ENCODE measurements around the gene SCGB1D2.

The SCGB1D2 gene

DNA sequence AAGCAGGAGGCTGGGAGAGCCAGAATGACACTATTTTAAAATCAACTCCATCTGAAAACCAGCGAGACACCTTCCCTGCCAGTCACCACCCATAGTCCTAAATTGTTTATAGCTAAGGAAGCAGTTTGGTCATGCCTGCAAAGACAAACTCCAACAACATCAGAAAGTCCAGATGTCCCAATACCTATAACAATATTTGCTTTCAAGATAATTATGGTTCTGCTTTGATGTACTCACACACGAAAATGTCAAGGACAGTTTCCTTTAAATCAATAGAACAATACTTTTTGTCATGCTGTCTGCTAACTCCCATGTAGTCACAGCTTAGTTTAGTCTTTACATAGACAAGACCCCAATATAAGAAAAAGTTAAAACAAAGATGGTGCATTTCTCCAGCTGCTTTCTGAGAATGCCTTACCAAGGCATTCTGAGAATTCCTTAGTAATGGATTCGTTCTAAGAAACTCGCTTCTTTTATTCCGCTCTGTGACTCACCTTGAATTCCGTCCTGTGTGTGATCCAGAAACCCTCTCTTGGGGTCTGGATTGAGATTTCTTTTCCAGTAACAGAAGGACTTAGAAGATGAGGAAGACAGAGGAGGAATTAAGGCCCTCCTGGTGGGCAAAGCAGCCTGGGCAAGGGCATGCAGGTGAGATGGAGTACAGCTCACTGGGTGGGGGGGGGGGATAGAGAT, 18.4 kb downstream of the SCGB1D2 start:
- DNase-seq (ENCODE audit: low read depth) = no peak

DNA sequence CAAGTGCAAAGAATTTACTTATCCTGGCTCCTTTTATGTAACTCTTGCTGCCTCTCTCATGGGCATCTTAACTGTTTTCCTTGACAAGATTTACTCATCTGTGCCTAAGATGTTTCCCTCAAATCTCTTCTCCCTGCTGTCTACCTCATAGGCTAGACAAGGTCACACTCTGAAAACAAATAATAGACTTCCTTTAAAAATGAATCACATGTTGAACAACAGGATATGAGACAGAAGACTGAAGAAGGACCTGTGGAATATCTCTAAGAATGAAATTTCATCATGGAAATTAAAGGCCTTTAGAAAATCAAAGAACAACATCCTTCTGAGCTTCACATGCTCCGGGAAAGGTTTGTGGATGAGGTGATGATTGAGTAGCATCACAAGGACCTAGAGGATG, 22.0 kb downstream of the SCGB1D2 start:
- no peak for DNase-seq (ENCODE audit: low read depth)

DNA sequence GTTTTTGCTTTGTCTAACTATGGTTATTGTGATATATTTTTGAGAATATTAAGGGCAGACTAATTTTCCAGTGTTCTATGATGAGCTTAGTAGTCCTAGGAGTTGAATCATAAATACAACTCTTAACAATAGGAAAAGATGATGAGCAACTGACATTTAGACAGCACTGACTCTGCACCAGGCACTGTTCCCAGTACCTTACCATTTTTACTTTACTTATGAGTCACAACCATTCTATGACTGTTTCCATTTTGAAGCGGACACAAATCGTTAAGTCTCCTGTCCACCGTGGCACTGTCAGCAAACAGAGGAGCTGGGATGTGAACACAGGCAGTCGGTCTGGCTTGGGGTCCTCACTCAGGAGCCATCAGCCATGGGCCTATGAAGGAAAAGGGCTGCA, 24.5 kb downstream of the SCGB1D2 start:
- no peak for DNase-seq (ENCODE audit: low read depth)

DNA sequence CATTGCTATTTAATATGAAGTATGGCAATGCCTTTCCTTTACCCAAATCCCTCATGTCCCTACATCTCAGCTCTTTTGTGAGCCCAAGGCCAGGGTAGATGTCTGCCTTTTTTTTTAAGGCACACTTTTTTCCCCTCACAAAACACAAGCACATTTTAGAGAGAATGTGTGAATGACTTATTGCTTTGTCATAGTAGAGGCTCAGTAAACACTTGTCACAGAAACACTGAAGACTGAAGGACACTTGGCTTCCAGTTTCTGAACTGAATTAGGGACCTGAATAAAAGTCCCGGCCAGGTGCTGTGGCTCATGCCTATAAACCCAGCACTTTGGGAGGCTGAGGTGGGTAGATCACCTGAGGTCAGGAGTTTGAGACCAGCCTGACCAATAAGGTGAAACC, 25.0 kb downstream of the SCGB1D2 start:
- no peak for DNase-seq (ENCODE audit: low read depth)

DNA sequence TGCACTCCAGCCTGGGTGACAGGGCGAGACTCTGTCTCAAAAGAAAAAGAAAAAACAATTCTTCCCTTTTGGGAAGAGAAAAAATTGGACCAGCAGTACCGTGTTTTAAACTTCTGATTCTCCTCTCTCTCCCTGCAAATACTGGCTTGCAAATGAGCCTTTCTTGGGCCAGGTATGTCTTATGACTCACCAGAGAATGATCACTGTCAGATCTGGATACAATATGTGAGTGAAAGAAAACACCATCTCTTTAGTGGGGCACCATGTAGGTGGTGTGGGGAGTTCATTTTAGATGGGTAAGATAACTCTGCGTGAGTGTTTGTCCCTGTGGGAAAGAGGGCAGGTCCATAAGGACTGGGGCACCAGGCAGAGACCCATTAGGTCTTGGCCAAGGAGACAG, 25.5 kb downstream of the SCGB1D2 start:
- no peak for DNase-seq (ENCODE audit: low read depth)

DNA sequence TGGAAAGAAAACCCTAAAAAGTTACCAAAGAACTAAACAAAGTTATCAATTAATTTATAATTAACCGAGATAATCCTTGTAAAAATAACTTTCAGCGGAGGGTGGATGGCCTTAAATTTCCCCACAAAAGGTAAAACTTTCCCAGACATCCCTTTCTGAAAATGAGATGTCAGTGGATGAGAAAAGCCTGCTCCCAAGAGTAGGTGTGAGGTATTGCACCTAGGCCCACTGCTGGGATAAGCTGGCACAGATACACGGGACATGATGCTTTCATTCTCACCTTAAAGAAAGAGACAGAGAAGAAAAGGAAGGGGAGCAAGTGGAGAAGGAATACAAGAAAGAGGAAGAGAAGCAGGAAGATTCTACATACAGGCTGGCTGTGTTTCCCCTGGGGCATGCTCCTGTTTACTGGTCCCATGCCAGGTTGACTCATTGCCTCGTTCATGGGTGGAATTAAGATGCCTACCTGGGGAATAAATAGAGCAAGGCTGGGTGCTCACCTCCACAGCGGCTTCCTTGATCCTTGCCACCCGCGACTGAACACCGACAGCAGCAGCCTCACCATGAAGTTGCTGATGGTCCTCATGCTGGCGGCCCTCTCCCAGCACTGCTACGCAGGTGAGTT, 27.7 kb downstream of the SCGB1D2 start, which contains the start of gene SCGB2A2:
SCGB2A2 (plus strand) TSS at position 505 of the 625 bp plus-strand sequence; CDS start at position 564, 59 bp downstream.
- DNase-seq (ENCODE audit: low read depth) = no peak

DNA sequence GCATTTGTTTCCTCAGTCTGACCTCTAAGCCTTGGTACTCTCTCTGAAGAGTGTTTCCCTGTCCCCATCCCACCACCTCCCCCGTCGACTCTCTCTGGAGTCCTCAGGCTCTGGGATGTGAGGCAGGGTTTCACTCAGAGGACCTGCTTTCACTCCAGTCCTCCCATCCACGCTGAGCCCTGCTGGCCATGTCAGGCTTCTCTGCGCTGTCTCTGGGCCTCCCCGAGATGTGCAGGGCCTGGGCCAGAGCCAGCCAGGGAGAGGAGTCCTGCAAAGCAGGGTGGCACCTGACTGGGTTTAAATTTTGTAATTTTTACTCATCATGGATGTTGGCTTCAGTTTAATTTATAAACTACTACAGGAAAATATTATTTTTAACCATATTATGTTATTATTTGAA, 31.2 kb downstream of the SCGB1D2 start:
- DNase-seq (ENCODE audit: low read depth) = no peak

DNA sequence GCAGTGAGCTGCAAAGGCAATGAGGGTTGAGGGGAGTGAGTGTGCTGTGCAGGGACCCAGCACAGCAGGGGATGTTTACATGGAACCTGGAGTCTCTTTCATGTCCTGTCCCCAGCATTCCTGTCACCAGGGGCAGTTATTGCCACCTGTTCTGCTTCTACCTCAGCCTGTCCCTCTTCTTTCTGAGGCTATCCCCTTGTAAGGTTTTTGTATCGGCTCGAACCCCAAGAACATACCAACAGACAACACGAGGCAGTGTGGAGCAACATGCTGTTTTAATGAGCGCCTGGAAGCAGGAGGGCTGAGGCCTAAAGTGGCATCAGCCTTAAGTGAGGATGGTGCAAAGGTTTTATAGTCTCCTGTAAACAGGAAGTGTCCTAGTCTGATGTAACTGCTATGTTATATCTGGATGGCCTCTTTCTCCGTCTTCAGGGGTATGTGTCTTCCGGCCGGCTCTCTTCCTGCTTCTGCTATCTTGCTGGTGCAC, 31.8 kb downstream of the SCGB1D2 start:
- no peak for DNase-seq (ENCODE audit: low read depth)

DNA sequence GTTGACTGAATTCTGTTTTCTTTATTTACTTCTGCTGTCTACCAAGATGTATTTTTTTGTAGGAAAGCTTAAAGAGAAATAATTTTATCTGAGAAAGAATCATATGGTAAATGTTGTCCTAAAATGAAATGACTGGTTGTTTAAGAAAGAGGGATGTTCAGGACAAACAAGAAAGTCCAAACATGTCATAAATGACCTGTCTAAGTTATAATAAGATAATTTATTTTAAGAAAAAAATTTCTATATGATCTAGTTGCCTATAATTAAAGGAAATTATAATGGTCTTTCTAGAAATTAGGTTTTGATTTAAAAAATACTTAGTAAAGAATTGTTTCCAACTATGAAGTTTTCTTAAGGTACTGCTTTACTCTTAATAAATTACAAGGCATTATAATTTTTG, 38.4 kb downstream of the SCGB1D2 start:
- no peak for DNase-seq (ENCODE audit: low read depth)
